A204.1 (cell line): ENCODE measurements around the gene AJUBA.
A peak's percentile ranks its signal among the peaks of the same experiment; 100 is the strongest.
"Not testable (repeated sequence)": the region's sequence is repeated elsewhere in the genome, so short reads cannot be mapped to it uniquely, and the experiment has no call there.

Source experiments
- FAIRE-seq: peaks from 2 replicates; lab custom pipeline; 2012; peaks lifted over from hg19 to GRCh38; lab: Jason Lieb, UNC

The AJUBA gene

GRCh38 chr14:22979748-22980392, 2.5 kb downstream of the AJUBA start:
- FAIRE-seq = no peak

GRCh38 chr14:22978981-22979671, 3.2 kb downstream of the AJUBA start:
- FAIRE-seq = no peak

GRCh38 chr14:22978487-22978837, 3.9 kb downstream of the AJUBA start:
- no peak for FAIRE-seq

- no peak for FAIRE-seq
Measured at GRCh38 chr14:22977684-22978486, 4.5 kb downstream of the AJUBA start.

GRCh38 chr14:22977434-22977683, 5.0 kb downstream of the AJUBA start:
- no peak for FAIRE-seq

GRCh38 chr14:22976620-22977433, 5.5 kb downstream of the AJUBA start:
- FAIRE-seq = no peak

GRCh38 chr14:22974530-22975313, 7.6 kb downstream of the AJUBA start:
- no peak for FAIRE-seq

- FAIRE-seq = peak; percentile 53
Measured at GRCh38 chr14:22973217-22974032, 8.9 kb downstream of the AJUBA start.

- no peak for FAIRE-seq
Measured at GRCh38 chr14:22972313-22972930, 9.9 kb downstream of the AJUBA start.

GRCh38 chr14:22971152-22971551, 11.2 kb downstream of the AJUBA start:
- no peak for FAIRE-seq

- FAIRE-seq = no peak
Measured at GRCh38 chr14:22966783-22967269, 15.5 kb downstream of the AJUBA start.

GRCh38 chr14:22965916-22966782, 16.2 kb downstream of the AJUBA start:
- FAIRE-seq = not testable (repeated sequence)

- FAIRE-seq = no peak
Measured at GRCh38 chr14:22962061-22962676, 20.2 kb downstream of the AJUBA start.

GRCh38 chr14:22955702-22956569, 26.4 kb downstream of the AJUBA start:
- FAIRE-seq = no peak

- FAIRE-seq = no peak
Measured at GRCh38 chr14:22952418-22952817, 29.9 kb downstream of the AJUBA start.

- FAIRE-seq = not testable (repeated sequence)
Measured at GRCh38 chr14:22951795-22952194, 30.6 kb downstream of the AJUBA start.

GRCh38 chr14:22945642-22946041, 36.7 kb downstream of the AJUBA start:
- no peak for FAIRE-seq

GRCh38 chr14:22939684-22940083, 42.7 kb downstream of the AJUBA start:
- no peak for FAIRE-seq
